Suprapubic skin (tissue), 4 donors: ENCODE measurements around the gene STK40. TPM values are rescaled to one million over a fixed set of nuclear protein-coding genes. Genes with fewer than 3 reads are reported as not detected.

Experiments used
- DNase-seq, 2 donors: peaks; one replicate each; pipeline ENCODE4 v3.0.0-alpha.2; 2019; ENCODE audit warnings: low spot score in 2 of 2
- H3K27ac ChIP-seq: fragments of 200-600 bp; sonication (generic); one replicate; pipeline ENCODE4 v1.5.1; 2019
- H3K27me3 ChIP-seq: fragments of 200-600 bp; sonication (generic); one replicate; pipeline ENCODE4 v1.5.1; 2019
- H3K36me3 ChIP-seq: fragments of 200-600 bp; sonication (generic); one replicate; pipeline ENCODE4 v1.5.1; 2019
- H3K4me1 ChIP-seq: fragments of 200-600 bp; sonication (generic); one replicate; pipeline ENCODE4 v1.5.1; 2019
- H3K4me3 ChIP-seq: fragments of 200-600 bp; sonication (generic); one replicate; pipeline ENCODE4 v1.5.1; 2019; ENCODE audit warnings: mild to moderate bottlenecking
- H3K9me3 ChIP-seq: fragments of 200-600 bp; sonication (generic); one replicate; pipeline ENCODE4 v1.5.1; 2019
- CTCF ChIP-seq, 2 donors: fragments of 200-600 bp in 1 of 2; fragments of 450-650 bp in 1 of 2; sonication (generic) in 1 of 2; IDR thresholded peaks; one replicate each; pipeline ENCODE4 v1.5.1; 2016 to 2019; ENCODE audit warnings: antibody characterized with exemption in 2 of 2, mild to moderate bottlenecking in 1 of 2, moderate library complexity in 1 of 2
- EP300 ChIP-seq: sonication (generic); formaldehyde crosslinking; IDR thresholded peaks from one replicate; pipeline ENCODE4 v1.6.1; 2017; ENCODE audit warnings: antibody characterized with exemption
- POLR2A ChIP-seq, 2 donors: fragments of 450-650 bp; IDR thresholded peaks; one replicate each; pipeline ENCODE4 v1.6.1; 2017; ENCODE audit warnings: antibody characterized with exemption in 2 of 2, mild to moderate bottlenecking in 2 of 2, moderate library complexity in 2 of 2
- POLR2AphosphoS5 ChIP-seq, 3 donors: sonication (generic); formaldehyde crosslinking; IDR thresholded peaks; one replicate each; pipeline ENCODE4 v1.6.1; 2017; ENCODE audit warnings: antibody characterized with exemption in 3 of 3
- WGBS: methylation state at CpG from one replicate; pipeline ENCODE4 v1.1.5; 2018; 5-methylcytosine and 5-hydroxymethylcytosine counted together
- total RNA-seq, 4 donors: library from RNA; depleted of rRNA; stranded (reverse); fragments of >200 nt; gene quantifications; one replicate each; pipeline ENCODE4 v1.1.0, GENCODE V29; 2016

STK40 gene
- total RNA-seq, 4 donors from 2014 or later = 29.0 to 69.5 (median 51.8) TPM

DNA sequence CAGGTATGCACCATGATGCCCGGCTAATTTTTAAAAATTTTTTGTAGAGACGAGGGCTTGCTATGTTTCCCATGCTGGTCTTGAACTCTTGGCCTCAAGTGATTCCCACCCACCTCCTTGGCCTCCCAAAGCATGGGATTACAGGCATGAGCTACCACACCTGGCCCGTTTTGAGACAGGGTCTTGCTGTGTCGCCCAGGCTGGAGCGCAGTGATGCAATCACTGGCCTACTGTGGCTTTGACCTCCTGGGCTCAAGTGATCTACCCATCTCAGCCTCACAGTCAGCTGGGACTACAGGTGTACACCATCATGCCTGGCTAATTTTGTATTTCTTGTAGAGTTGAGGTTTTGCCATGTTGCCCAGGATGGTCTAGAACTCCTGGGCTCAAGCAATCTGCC lies 87.1 kb downstream of the STK40 start:
- Histone ChIP-seq H3K9me3 (no peaks in the 10 kb centered on the region), H3K4me1 (peaks cover 34% of the 10 kb centered on the region), H3K4me3 (no peak overlapping the region), H3K27me3 (no peaks in the 10 kb centered on the region), H3K27ac (peak overlapping the region; percentile 84), H3K36me3 (peaks cover 72% of the 10 kb centered on the region)
- TF ChIP-seq POLR2A (IDR thresholded peaks at IDR 0.05) (no peak), EP300 (no peak), CTCF (IDR thresholded peaks at IDR 0.05) (no peak), POLR2AphosphoS5 (IDR thresholded peaks at IDR 0.05) (no peak)
- DNase-seq = no peak
- WGBS = 89% methylated on average over 5 of the region's 5 CpGs

DNA sequence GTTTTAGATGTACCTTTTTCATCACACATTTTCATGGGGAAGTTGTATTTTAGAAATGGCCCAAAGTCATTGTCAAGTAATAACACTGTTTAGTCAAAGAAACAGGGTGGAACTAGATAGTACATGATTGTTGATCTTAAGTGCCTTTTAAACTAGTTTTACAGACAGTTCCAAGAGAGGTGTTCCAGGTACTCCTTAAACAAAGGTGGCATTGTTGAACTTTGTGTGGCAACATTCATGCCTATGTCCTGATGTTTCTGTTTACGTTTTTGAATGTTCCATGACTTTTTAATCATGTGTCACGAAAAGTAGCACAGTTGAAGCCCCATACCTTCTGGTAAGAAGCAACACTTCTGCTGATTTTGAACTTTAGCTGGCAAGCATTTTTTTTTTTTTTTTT lies 88.7 kb downstream of the STK40 start:
- H3K4me3 ChIP-seq = no peak overlapping the region
- no peaks in the 10 kb centered on the region for H3K27me3 ChIP-seq
- no peak for DNase-seq
- H3K27ac ChIP-seq = peak overlapping the region; percentile 84
- 86% methylated on average over 2 of the region's 2 CpGs for WGBS
- TF ChIP-seq POLR2A (IDR thresholded peaks at IDR 0.05) (no peak), CTCF (IDR thresholded peaks at IDR 0.05) (no peak), POLR2AphosphoS5 (IDR thresholded peaks at IDR 0.05) (peak in 1 of 3 donors; percentile 25), EP300 (no peak)
- H3K36me3 ChIP-seq = peaks cover 66% of the 10 kb centered on the region
- peaks cover 34% of the 10 kb centered on the region for H3K4me1 ChIP-seq
- no peaks in the 10 kb centered on the region for H3K9me3 ChIP-seq

DNA sequence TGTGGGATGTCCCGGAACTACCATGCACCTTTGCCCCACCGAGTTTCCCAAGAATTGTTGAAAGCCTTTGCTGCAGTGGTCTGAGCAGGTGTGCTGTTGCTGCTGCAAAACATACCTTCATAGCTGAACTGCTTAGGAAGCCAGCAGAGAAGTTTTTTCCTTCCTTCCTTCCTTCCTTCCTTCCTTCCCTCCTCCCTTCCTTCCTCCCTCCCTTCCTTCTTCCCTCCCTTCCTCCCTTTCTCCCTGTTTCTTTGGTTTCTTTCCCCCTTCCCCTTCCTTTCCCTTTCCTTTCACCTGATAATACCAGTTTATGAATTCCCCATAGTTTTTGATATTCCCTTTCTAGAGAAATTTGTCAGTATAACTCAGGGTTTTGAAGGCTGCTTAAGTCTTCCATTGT lies 90.3 kb downstream of the STK40 start:
- WGBS = 91% methylated on average over 2 of the region's 2 CpGs
- DNase-seq = no peak
- H3K36me3 ChIP-seq = peaks cover 68% of the 10 kb centered on the region
- no peak overlapping the region for H3K4me3 ChIP-seq
- H3K27ac ChIP-seq = peak overlapping the region; percentile 84
- H3K9me3 ChIP-seq = no peaks in the 10 kb centered on the region
- TF ChIP-seq POLR2A (IDR thresholded peaks at IDR 0.05) (no peak), CTCF (IDR thresholded peaks at IDR 0.05) (no peak), EP300 (no peak), POLR2AphosphoS5 (IDR thresholded peaks at IDR 0.05) (no peak)
- H3K4me1 ChIP-seq = peaks cover 26% of the 10 kb centered on the region
- H3K27me3 ChIP-seq = no peaks in the 10 kb centered on the region

Other genes starting within 250 kb of the STK40 start
- 100 to 1,000 TPM in 2 of 4 donors, 10 to 100 TPM in 2; 68.7 to 111 (median 97.5) TPM for gene TRAPPC3, start 236.4 kb downstream of the STK40 start, total RNA-seq
- gene MAP7D1, start 229.8 kb downstream of the STK40 start, total RNA-seq = 100 to 1,000 TPM in 1 of 4 donors, 10 to 100 TPM in 3; 80.0 to 119 (median 94.6) TPM
- gene THRAP3, start 161.5 kb downstream of the STK40 start, total RNA-seq = 10 to 100 TPM; 73.3 to 93.3 (median 78.2) TPM
- 10 to 100 TPM in 3 of 4 donors, 1 to 10 TPM in 1; 6.0 to 26.6 (median 16.0) TPM for gene SH3D21, start 79.6 kb downstream of the STK40 start, total RNA-seq
- gene EVA1B, start 62.3 kb downstream of the STK40 start, total RNA-seq = 10 to 100 TPM; 13.3 to 28.0 (median 19.2) TPM
- 10 to 100 TPM; 19.2 to 22.6 (median 21.4) TPM for gene LSM10, start 12.0 kb upstream of the STK40 start, total RNA-seq
- gene OSCP1, start 64.5 kb upstream of the STK40 start, total RNA-seq = 10 to 100 TPM in 2 of 4 donors, 1 to 10 TPM in 2; 3.8 to 15.4 (median 7.9) TPM
- gene MRPS15, start 78.5 kb upstream of the STK40 start, total RNA-seq = 10 to 100 TPM; 47.7 to 91.3 (median 73.6) TPM
- 1 to 10 TPM in 3 of 4 donors, under 1 TPM in 1; 0.60 to 2.7 (median 2.1) TPM for gene CSF3R, start 97.0 kb upstream of the STK40 start, total RNA-seq